PC-9 (cell line): ENCODE results near the gene FA2H.

Experiments
- EZH2 ChIP-seq: fragments of 200-600 bp; sonication (generic); IDR thresholded peaks from 2 replicates; pipeline ENCODE4 v1.8.0; 2017; ENCODE audit warnings: antibody characterized with exemption, low read depth
- TF ChIP-seq, protein P1 (sequence below): fragments of 200-600 bp; sonication (generic); conservative IDR thresholded peaks from 2 replicates; pipeline ENCODE4 v1.6.1; 2017; ENCODE audit warnings: mixed run types, antibody characterized with exemption, mild to moderate bottlenecking, moderate library complexity

DNA sequence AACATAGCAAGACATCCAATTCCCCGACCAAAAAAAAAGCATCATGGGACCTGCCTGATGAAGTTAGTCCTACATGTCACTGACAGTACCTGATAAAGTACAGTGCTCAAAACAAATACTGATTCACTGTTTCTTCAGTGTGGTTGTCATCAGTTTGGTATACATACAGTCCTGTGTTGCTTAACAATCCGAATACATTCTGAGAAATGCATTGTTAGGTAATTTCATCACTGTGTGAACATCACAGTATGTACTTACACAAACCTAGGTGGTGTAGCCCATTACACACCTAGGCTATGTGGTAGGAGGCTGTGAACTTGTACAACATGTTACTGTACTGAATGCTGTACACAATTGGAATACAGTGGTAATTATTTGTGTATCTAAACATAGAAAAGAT, 19.0 kb upstream of the FA2H start:
- TF ChIP-seq, protein P1, sequence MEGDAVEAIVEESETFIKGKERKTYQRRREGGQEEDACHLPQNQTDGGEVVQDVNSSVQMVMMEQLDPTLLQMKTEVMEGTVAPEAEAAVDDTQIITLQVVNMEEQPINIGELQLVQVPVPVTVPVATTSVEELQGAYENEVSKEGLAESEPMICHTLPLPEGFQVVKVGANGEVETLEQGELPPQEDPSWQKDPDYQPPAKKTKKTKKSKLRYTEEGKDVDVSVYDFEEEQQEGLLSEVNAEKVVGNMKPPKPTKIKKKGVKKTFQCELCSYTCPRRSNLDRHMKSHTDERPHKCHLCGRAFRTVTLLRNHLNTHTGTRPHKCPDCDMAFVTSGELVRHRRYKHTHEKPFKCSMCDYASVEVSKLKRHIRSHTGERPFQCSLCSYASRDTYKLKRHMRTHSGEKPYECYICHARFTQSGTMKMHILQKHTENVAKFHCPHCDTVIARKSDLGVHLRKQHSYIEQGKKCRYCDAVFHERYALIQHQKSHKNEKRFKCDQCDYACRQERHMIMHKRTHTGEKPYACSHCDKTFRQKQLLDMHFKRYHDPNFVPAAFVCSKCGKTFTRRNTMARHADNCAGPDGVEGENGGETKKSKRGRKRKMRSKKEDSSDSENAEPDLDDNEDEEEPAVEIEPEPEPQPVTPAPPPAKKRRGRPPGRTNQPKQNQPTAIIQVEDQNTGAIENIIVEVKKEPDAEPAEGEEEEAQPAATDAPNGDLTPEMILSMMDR: no peak
- no peak for TF ChIP-seq EZH2
